Gastroesophageal sphincter (tissue), 3 donors: ENCODE measurements around the gene PTPRK.

Experiments used
- POLR2AphosphoS5 ChIP-seq: sonication (generic); formaldehyde crosslinking; IDR thresholded peaks from one replicate; pipeline ENCODE4 v1.6.1; 2017; ENCODE audit warnings: antibody characterized with exemption
- TF ChIP-seq, protein P1 (sequence below), 4 experiments: fragments of 200-600 bp in 2 of 4; fragments of 450-650 bp in 2 of 4; sonication (generic) in 1 of 4; IDR thresholded peaks; one replicate each; pipeline ENCODE4 v1.5.1; 2017 to 2019; ENCODE audit warnings: antibody characterized with exemption in 4 of 4, mild to moderate bottlenecking in 2 of 4, moderate library complexity in 2 of 4

DNA sequence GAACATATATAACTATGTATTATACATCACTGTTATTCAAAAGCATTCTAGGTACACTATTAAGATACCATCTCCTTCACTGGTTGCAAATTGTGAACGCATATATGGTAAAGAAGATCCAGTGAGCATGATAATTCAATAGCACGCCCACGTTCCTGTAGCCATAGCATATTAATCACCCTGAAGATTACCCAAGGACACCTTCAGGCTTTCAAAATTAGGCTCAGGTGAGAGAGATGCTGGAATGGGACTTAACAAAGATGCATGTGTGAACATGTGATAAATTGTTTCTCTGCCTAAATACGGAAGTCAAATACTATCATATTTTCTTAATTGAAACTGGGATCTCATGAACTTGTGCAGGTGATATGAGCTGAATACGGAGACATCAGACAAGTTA is 303.5 kb downstream of the PTPRK start:
- TF ChIP-seq, protein P1, sequence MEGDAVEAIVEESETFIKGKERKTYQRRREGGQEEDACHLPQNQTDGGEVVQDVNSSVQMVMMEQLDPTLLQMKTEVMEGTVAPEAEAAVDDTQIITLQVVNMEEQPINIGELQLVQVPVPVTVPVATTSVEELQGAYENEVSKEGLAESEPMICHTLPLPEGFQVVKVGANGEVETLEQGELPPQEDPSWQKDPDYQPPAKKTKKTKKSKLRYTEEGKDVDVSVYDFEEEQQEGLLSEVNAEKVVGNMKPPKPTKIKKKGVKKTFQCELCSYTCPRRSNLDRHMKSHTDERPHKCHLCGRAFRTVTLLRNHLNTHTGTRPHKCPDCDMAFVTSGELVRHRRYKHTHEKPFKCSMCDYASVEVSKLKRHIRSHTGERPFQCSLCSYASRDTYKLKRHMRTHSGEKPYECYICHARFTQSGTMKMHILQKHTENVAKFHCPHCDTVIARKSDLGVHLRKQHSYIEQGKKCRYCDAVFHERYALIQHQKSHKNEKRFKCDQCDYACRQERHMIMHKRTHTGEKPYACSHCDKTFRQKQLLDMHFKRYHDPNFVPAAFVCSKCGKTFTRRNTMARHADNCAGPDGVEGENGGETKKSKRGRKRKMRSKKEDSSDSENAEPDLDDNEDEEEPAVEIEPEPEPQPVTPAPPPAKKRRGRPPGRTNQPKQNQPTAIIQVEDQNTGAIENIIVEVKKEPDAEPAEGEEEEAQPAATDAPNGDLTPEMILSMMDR (IDR thresholded peaks at IDR 0.05) = no peak
- no peak for TF ChIP-seq POLR2AphosphoS5
